SK-N-SH (cell line): ENCODE measurements around the gene WDR62. TPM values are rescaled to one million over a fixed set of nuclear protein-coding genes. Genes with fewer than 3 reads are reported as not detected.
"Not testable (repeated sequence)": the region's sequence is repeated elsewhere in the genome, so short reads cannot be mapped to it uniquely, and the experiment has no call there.

Source experiments
- CTCF ChIA-PET: fragments of 300-600, 350-600 bp; formaldehyde crosslinking; extraction: SDS; loops from one replicate; lab custom pipeline; 2021; lab: Yijun Ruan, JAX
- POLR2A ChIA-PET: fragments of 350-600 bp; sonication (Branson Sonifier 250); formaldehyde crosslinking; extraction: SDS; loops from one replicate; lab custom pipeline; 2020; ENCODE audit warnings: antibody characterized with exemption, inconsistent platforms; lab: Yijun Ruan, JAX
- DNase-seq: peaks from one replicate; pipeline ENCODE4 v3.0.0; 2012
- H2AFZ ChIP-seq: fragments of 200-600 bp; sonication (generic); 2 replicates; pipeline ENCODE4 v1.8.1; 2016; ENCODE audit warnings: antibody characterized with exemption, mild to moderate bottlenecking, low read depth
- H3F3A ChIP-seq: fragments of 200-600 bp; sonication (generic); replicated peaks from 2 replicates; pipeline ENCODE3; 2016; ENCODE audit warnings: antibody characterized with exemption, mild to moderate bottlenecking; ENCODE audit not compliant: insufficient read depth
- H3K27ac ChIP-seq, 2 experiments: fragments of 200-500 bp in 1 of 2; fragments of 200-600 bp in 1 of 2; sonication (Bioruptor generic) in 1 of 2; sonication (generic), shearing (Covaris generic) in 1 of 2; 2 replicates each; pipeline versions ENCODE4 v1.5.1 to v1.6.1; 2014 to 2016; ENCODE audit warnings: low read depth in 2 of 2, inconsistent platforms in 1 of 2, low read length in 1 of 2, mild to moderate bottlenecking in 1 of 2, mixed read lengths in 1 of 2
- H3K27me3 ChIP-seq: fragments of 200-600 bp; sonication (generic), shearing (Covaris generic); 2 replicates; pipeline ENCODE4 v1.6.1; 2016; ENCODE audit warnings: mixed run types; ENCODE audit not compliant: insufficient read depth
- H3K36me3 ChIP-seq, 2 experiments: fragments of 200-500 bp in 1 of 2; fragments of 200-600 bp in 1 of 2; sonication (Bioruptor generic) in 1 of 2; sonication (generic) in 1 of 2; replicated peaks in 1 of 2; 2 replicates each; pipeline versions ENCODE3 to v1.5.1; 2014 to 2016; ENCODE audit warnings: low read length in 1 of 2, mild to moderate bottlenecking in 1 of 2; ENCODE audit not compliant: insufficient read depth in 2 of 2, control insufficient read depth in 1 of 2
- H3K4me1 ChIP-seq, 2 experiments: fragments of 200-500 bp in 1 of 2; fragments of 200-600 bp in 1 of 2; sonication (Bioruptor generic) in 1 of 2; sonication (generic), shearing (Covaris generic) in 1 of 2; 2 replicates each; pipeline versions ENCODE4 v1.5.1 to v1.6.1; 2014 to 2016; ENCODE audit warnings: low read depth in 1 of 2, low read length in 1 of 2, mixed run types in 1 of 2; ENCODE audit not compliant: insufficient read depth in 2 of 2, control insufficient read depth in 1 of 2
- H3K4me2 ChIP-seq: fragments of 200-600 bp; sonication (generic), shearing (Covaris generic); 2 replicates; pipeline ENCODE4 v1.6.1; 2017; ENCODE audit warnings: mixed run types
- H3K4me3 ChIP-seq, 2 experiments: fragments of 200-500 bp in 1 of 2; fragments of 200-600 bp in 1 of 2; sonication (Bioruptor generic) in 1 of 2; sonication (generic), shearing (Covaris generic) in 1 of 2; 2 replicates each; pipeline versions ENCODE4 v1.5.1 to v1.8.1; 2014 to 2016; ENCODE audit warnings: low read depth in 2 of 2, inconsistent platforms in 1 of 2, low read length in 1 of 2, mild to moderate bottlenecking in 1 of 2, mixed read lengths in 1 of 2, moderate library complexity in 1 of 2
- H3K79me2 ChIP-seq: fragments of 200-600 bp; sonication (generic); 2 replicates; pipeline ENCODE4 v1.8.1; 2017; ENCODE audit warnings: mild to moderate bottlenecking; ENCODE audit not compliant: insufficient read depth
- H3K9ac ChIP-seq: fragments of 200-600 bp; sonication (generic); 2 replicates; pipeline ENCODE4 v1.6.1; 2017; ENCODE audit warnings: mixed run types
- H3K9me2 ChIP-seq: fragments of 200-600 bp; sonication (generic); 2 replicates; pipeline ENCODE4 v1.6.1; 2017; ENCODE audit warnings: mixed run types
- H3K9me3 ChIP-seq: fragments of 200-600 bp; sonication (generic); 2 replicates; pipeline ENCODE4 v1.6.1; 2017; ENCODE audit warnings: mixed run types, mild to moderate bottlenecking, moderate library complexity
- H4K20me1 ChIP-seq: fragments of 200-600 bp; sonication (generic); 2 replicates; pipeline ENCODE4 v1.6.1; 2017; ENCODE audit warnings: mild to moderate bottlenecking, mixed run types; ENCODE audit not compliant: insufficient read depth
- ELF1 ChIP-seq: IDR thresholded peaks from 2 replicates; pipeline ENCODE4 v1.4.0; 2012
- EZH2phosphoT487 ChIP-seq: fragments of 200-600 bp; sonication (generic); IDR thresholded peaks from 2 replicates; pipeline ENCODE4 v1.6.1; 2017; ENCODE audit warnings: low read depth, mixed run types, mild to moderate bottlenecking, antibody characterized with exemption, moderate library complexity, borderline replicate concordance
- FOSL2 ChIP-seq: IDR thresholded peaks from 2 replicates; pipeline ENCODE4 v1.4.0; 2012; ENCODE audit warnings: low read depth, mild to moderate bottlenecking, moderate library complexity, borderline replicate concordance
- FOXM1 ChIP-seq: IDR thresholded peaks from 2 replicates; pipeline ENCODE4 v1.4.0; 2012; ENCODE audit warnings: low read depth, mild to moderate bottlenecking
- GATA2 ChIP-seq: sonication (generic); formaldehyde crosslinking; IDR thresholded peaks from 2 replicates; pipeline ENCODE4 v1.5.0; 2020; ENCODE audit warnings: mild to moderate bottlenecking, missing genetic modification reagents
- IRF3 ChIP-seq: fragments of 150-350 bp; IDR thresholded peaks from 2 replicates; pipeline ENCODE4 v1.6.1; 2016; ENCODE audit warnings: mild to moderate bottlenecking, low read depth, low read length
- MEF2A ChIP-seq: IDR thresholded peaks from 2 replicates; pipeline ENCODE4 v1.4.0; 2012; ENCODE audit warnings: low read depth, borderline replicate concordance
- MXI1 ChIP-seq: IDR thresholded peaks from 2 replicates; pipeline ENCODE4 v1.6.1; 2012; ENCODE audit warnings: mild to moderate bottlenecking, low read depth, low read length, improper control_type of control experiment
- POLR2AphosphoS5 ChIP-seq: IDR thresholded peaks from 2 replicates; pipeline ENCODE4 v1.6.1; 2012; ENCODE audit warnings: low read depth, low read length
- RAD21 ChIP-seq: IDR thresholded peaks from 2 replicates; pipeline ENCODE4 v1.6.1; 2012; ENCODE audit warnings: mild to moderate bottlenecking, low read length
- RCOR1 ChIP-seq: fragments of 150-350 bp; IDR thresholded peaks from 2 replicates; pipeline ENCODE4 v1.6.1; 2017; ENCODE audit warnings: antibody characterized with exemption, low read length
- RXRA ChIP-seq: IDR thresholded peaks from 2 replicates; pipeline ENCODE4 v1.4.0; 2012; ENCODE audit warnings: low read depth, mild to moderate bottlenecking, borderline replicate concordance
- SIN3A ChIP-seq: IDR thresholded peaks from 2 replicates; pipeline ENCODE4 v1.6.1; 2012; ENCODE audit warnings: low read depth, mild to moderate bottlenecking, low read length, moderate library complexity, borderline replicate concordance
- SMC3 ChIP-seq: IDR thresholded peaks from 2 replicates; pipeline ENCODE4 v1.6.1; 2012; ENCODE audit warnings: low read depth, low read length, improper control_type of control experiment
- TAF1 ChIP-seq: IDR thresholded peaks from 2 replicates; pipeline ENCODE4 v1.6.1; 2012; ENCODE audit warnings: low read depth, mild to moderate bottlenecking, low read length, moderate library complexity, borderline replicate concordance
- TCF12 ChIP-seq: IDR thresholded peaks from 2 replicates; pipeline ENCODE4 v1.4.0; 2012
- USF1 ChIP-seq: IDR thresholded peaks from 2 replicates; pipeline ENCODE4 v1.4.0; 2012; ENCODE audit warnings: low read depth, borderline replicate concordance
- USF2 ChIP-seq: fragments of 150-350 bp; IDR thresholded peaks from 2 replicates; pipeline ENCODE4 v1.6.1; 2017; ENCODE audit warnings: antibody characterized with exemption, low read length, low read depth, borderline replicate concordance
- YY1 ChIP-seq: IDR thresholded peaks from 2 replicates; pipeline ENCODE4 v1.4.0; 2012; ENCODE audit warnings: low read depth, mild to moderate bottlenecking
- WGBS: methylation state at CpG from one replicate; pipeline ENCODE4 v1.1.6; 2017; ENCODE audit warnings: low lambda C conversion rate; 5-methylcytosine and 5-hydroxymethylcytosine counted together
- polyA plus RNA-seq, 3 experiments: library from polyadenylated mRNA; depleted of rRNA; stranded (reverse); fragments of >200 nt; gene quantifications; 2 replicates each; pipeline ENCODE4 v1.2.3, GENCODE V29; 2012

WDR62 gene
- polyA plus RNA-seq, 1 of the 3 experiments (the other 2 are of a cell fraction), result 5.3 TPM

- WGBS, result 94% methylated on average over 6 of the region's 6 CpGs
- Histone ChIP-seq H3K4me3 (no peak overlapping the region), H3K4me1 (peaks cover 0 to 4% of the 10 kb centered on the region in 2 experiments; a peak in 1 of 4 replicates), H3K9ac (no peak overlapping the region), H3K9me2 (no peaks in the 10 kb centered on the region), H3K79me2 (no peaks in the 10 kb centered on the region), H3K27me3 (no peaks in the 10 kb centered on the region), H4K20me1 (no peaks in the 10 kb centered on the region), H3K36me3 (no peaks in the 10 kb centered on the region), H2AFZ (no peak overlapping the region), H3F3A (no peaks in the 10 kb centered on the region), H3K9me3 (no peaks in the 10 kb centered on the region), H3K27ac (no peak overlapping the region), H3K4me2 (no peak overlapping the region)
- TF ChIP-seq FOXM1 (no peak), ELF1 (no peak), POLR2AphosphoS5 (no peak), MXI1 (no peak), IRF3 (no peak), USF1 (no peak)
- POLR2A ChIA-PET, result no interaction called here
- DNase-seq, result no peak
- CTCF ChIA-PET, result no interaction called here
These were observed 14.2 kb upstream of the WDR62 start for GRCh38 chr19:36040495-36040894.

- H3K9me2 ChIP-seq, H3K9ac ChIP-seq, H3K4me3 ChIP-seq, POLR2A ChIA-PET, H3K4me2 ChIP-seq, H3F3A ChIP-seq, H3K36me3 ChIP-seq, DNase-seq, H3K27me3 ChIP-seq, H3K4me1 ChIP-seq, H3K9me3 ChIP-seq, H3K27ac ChIP-seq, H2AFZ ChIP-seq, H3K79me2 ChIP-seq, H4K20me1 ChIP-seq, CTCF ChIA-PET: not testable (repeated sequence)
- WGBS, result 92% methylated on average over 6 of the region's 6 CpGs
These were observed 13.6 kb upstream of the WDR62 start for GRCh38 chr19:36041092-36041491.

- Histone ChIP-seq H3K27me3 (no peaks in the 10 kb centered on the region), H2AFZ (no peak overlapping the region), H3K4me3 (no peak overlapping the region), H3K27ac (no peak overlapping the region), H3K79me2 (no peaks in the 10 kb centered on the region), H3K4me1 (no peaks in the 10 kb centered on the region), H4K20me1 (no peaks in the 10 kb centered on the region), H3F3A (no peaks in the 10 kb centered on the region), H3K9ac (no peak overlapping the region), H3K9me2 (no peaks in the 10 kb centered on the region), H3K36me3 (no peaks in the 10 kb centered on the region), H3K4me2 (no peak overlapping the region), H3K9me3 (no peaks in the 10 kb centered on the region)
- WGBS, result 44% methylated on average over 3 of the region's 3 CpGs
- CTCF ChIA-PET, result no interaction called here
- DNase-seq, result no peak
- POLR2A ChIA-PET, result no interaction called here
- TF ChIP-seq GATA2 (CRISPR knock-in tag) (no peak), RCOR1 (no peak), MEF2A (no peak), TCF12 (no peak), TAF1 (no peak), SIN3A (no peak), YY1 (no peak), FOSL2 (no peak), FOXM1 (no peak), SMC3 (no peak), RXRA (no peak), RAD21 (no peak), EZH2phosphoT487 (no peak), ELF1 (no peak), USF2 (no peak)
These were observed 12.9 kb upstream of the WDR62 start for GRCh38 chr19:36041831-36042230.
